GM18861 (cell line): ENCODE results near the gene L1CAM.
A peak's percentile ranks its signal among the peaks of the same experiment; 100 is the strongest.

Source experiments
- ATAC-seq: cut with Tn5 transposase; IDR thresholded peaks from one replicate; pipeline ENCODE4 v1.9.1; 2021; ENCODE audit not compliant: unreplicated experiment

L1CAM gene

GRCh38 chrX:153905481-153906095, 19.6 kb upstream of the L1CAM start:
- no peak for ATAC-seq

- ATAC-seq: no peak
Observed at GRCh38 chrX:153903991-153904957, 18.3 kb upstream of the L1CAM start, which contains the start of gene AVPR2. AVPR2 (plus strand) TSS chrX:153904673; CDS start chrX:153905146, 473 bp downstream.

DNA sequence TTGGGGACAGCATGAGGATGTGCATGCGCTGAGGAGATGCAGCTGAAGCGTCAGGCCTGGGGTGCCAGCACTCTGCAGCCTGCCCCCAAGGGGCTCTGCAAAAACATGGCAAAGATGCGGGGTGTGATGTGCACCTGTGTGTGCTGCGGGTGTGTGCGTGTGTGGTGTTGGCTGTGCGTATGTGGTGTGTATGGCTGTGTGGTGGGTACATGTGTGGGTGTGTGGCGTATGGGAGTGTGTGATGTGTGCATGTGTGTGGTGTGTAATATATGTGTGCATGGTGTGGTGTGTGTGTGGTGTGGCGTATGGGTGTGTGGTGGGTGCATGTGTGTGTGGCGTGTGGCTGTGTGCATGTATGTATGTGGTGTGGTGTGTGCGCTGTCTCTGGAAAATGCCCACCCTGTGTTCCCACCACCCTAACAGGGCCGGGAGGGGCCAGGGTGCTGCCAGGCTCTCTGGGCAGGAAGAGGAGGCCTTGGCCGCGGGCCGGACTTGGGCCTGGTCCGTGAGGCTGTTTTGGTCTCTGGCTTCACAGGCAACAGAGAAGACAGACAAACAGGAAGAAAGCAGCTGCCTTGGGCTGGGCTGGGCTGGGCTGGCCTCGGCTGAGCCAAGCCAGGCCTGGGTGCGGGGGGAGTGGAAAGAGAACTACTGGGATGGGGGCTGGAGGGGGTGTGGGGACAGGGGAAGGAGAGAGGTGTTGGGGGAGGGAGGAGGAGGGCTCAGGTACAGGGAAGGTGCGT, 17.4 kb upstream of the L1CAM start:
- ATAC-seq: no peak

DNA sequence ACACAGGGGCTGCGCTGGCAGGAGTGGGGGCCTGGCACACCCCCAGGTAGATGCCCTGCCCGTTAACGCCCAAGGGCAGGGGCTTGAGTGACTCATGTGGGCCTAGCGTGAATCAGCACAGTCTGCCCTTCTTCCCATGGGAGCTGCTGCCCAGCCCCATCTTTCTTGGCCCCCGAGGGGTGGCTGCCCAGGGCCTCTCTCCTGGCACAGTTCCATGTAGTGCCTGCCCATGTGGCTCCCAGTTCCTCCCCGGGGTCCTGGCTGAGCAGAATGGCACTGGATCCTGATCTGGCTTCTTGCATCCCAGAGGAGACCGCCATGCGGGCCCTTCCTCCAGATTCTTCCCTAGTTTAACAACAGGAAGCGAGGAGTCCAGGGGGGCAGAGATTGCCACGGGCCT, 16.4 kb upstream of the L1CAM start:
- no peak for ATAC-seq

- ATAC-seq: no peak
Observed at GRCh38 chrX:153901753-153902140, 15.8 kb upstream of the L1CAM start.

- ATAC-seq: peak; percentile 69
Observed at GRCh38 chrX:153900831-153901752, 15.1 kb upstream of the L1CAM start.

DNA sequence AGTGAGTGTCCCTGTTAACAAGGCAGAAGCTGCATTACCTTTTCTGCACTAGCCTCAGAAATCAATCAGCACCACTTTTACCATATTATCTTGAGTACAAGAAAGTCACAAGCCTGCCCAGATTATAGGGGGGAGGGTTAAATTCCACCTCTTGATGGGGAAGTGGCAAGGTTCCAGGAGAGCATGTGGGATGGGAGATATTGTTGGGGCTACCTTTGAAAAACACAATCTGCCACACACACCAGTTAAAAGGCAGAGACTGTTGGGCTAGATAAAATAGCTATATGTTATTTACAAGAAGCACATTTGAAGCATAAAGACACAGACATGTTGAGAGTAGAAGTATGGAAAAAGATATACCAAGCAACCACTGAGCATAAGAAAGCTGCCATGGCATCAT, 11.9 kb upstream of the L1CAM start:
- no peak for ATAC-seq

- no peak for ATAC-seq
Observed at GRCh38 chrX:153889123-153889522, 3.1 kb upstream of the L1CAM start.

- ATAC-seq: peak; percentile 52
Observed at GRCh38 chrX:153888344-153888743, 2.4 kb upstream of the L1CAM start.

DNA sequence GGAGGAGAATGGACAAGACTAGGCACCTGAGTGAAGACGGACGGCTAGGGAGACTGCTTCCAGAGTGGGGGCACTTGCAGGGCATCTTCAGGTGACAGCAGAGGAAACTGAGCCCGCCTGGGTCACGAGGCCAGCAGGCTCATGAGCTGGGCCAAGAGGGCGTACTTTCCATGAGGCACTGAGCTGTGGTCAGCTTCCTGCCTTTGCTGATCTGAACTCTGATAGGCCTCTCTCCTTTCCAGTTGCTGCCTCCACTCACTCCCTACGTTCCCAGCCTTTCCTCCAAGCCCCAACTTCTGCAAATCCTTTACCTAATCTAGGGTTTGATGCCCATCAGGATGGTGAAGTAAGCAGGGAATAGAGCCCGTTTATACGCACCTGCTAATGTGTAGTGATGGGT, 1.4 kb upstream of the L1CAM start:
- no peak for ATAC-seq

DNA sequence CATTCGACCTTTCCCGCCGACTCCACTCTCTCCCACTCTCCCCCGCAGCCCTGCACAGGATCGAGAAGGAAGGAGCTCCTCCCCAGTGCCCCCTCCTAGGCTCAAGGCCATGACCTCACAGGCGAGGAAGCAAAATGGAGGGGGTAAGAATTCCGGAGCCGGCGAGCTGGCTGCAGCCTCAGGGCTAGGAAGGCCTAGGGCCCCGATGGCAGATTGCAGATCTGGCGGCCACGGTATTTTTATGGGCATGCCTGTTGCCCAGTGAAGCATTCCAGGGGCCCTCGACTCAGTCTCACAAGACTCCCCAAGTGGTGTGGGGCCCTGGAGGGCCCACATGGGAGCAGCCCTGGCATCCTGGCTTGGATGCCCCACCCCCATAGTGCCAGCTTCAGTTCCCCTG, 942 bp upstream of the L1CAM start:
- no peak for ATAC-seq

GRCh38 chrX:153885208-153885787, 675 bp downstream of the L1CAM start:
- ATAC-seq: no peak

- ATAC-seq: no peak
Observed at GRCh38 chrX:153884590-153884989, 1.4 kb downstream of the L1CAM start.

GRCh38 chrX:153884136-153884535, 1.8 kb downstream of the L1CAM start:
- ATAC-seq: no peak

DNA sequence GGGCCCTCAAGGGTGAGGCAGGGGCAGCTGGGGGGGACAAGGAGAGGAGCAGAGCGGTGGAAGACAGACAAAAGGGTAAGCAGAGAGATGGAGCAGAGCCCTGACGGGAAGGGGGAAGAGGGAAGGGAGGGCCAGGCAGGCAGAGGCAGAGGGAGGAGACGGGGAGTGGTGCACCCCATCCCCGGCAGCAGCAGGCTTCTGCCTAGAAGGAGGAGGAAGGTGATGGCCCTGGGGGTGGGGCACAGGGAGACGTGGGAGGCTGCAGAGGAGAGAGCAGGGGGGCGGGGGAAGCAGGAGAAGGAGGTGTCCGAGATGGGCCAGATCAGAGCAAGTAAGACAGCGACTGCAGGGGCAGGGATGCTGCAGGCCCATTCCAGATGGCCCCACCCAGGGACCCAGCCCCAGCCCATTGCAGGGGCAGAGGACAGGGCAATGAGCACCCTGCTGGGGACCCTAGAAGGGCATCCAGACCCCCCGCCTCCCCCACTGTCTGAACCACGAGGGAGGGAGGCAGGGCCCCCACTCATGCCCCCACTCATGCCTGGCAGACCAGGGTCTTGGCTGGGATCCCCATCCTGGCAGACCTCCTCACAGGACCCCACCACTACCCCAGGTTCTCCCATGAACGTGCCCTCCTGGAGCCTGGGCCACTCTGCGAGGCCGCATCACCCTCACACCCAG, 2.7 kb downstream of the L1CAM start:
- no peak for ATAC-seq

DNA sequence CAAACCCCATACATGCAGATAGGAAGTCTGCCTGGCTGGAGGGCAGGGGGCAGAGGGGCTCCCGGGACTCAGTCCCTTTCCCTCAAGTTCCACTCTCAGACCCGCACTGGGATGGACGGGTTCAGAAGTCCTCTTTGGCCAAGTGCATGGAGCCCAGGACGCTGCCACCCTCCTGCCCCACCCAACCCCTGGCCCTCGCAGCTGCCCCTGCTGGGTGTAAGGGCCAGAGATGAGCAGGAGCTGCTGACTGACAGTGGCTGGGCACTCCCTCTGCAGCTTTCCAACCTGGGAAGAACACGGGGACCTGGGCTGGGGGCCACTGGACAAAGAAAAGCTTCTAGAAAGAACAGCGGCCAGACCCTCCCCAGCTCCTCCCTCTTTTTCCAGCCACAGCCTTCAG, 3.4 kb downstream of the L1CAM start:
- no peak for ATAC-seq

DNA sequence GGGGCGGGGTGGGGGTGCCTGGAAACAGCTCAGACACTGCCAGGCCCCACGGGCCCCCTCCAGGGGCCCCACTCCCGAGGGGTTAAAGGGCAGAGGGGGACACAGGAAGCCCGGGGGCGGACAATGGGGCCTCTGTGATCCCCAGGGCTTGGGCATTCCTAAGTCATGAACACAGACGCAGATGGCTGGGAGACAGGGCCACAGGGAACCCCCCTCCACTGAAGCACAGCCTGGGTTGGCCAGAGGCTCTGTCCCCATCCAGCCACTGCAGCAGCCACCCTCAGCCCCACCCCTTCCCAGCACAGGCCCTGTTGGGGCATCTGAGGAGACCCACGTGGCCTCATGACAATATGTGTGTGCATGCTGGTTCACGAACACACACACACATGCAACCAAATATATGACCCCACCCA, 3.9 kb downstream of the L1CAM start:
- no peak for ATAC-seq

DNA sequence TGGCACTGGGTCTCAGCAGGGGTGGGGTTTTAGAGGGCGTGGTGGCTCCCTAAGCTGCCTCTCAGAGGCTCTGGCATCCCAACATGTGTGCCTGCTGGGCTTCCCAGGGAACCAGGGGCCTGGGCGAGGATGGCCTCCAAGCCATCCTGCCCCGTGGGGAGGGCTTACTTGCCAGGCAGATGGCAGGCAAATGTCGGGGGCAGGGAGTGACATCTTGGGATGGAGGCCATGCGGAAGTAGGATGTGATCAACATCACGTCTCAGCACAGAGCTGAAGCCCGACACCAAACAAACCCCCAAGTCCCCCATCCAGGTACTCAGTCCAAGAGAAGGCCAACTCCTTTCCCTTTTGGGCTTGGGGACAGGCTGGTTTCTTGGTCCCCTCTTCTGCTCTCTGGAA, 4.7 kb downstream of the L1CAM start:
- ATAC-seq: no peak

DNA sequence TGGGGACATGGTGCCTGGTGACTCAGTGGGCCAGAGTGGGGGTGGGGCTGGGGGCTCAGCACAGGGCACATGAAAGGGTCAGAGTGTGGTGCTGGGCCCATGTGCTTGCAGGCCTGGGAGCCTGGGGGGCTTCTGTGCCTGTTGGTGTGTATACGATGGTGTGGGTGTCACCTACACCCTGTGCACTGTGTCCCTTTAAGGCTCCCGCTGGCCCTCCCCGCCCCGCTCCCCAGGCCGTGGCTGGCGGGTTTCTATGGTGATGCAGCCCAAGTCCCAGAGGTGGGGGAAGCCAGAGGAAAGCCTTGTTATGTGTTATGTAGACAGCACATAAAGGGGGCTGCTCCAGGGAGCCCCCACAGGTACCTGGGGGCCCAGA, 5.5 kb downstream of the L1CAM start:
- ATAC-seq: no peak
